MM.1S (cell line): Measurements from ENCODE around the gene SPHK2.

Source experiments
- DNase-seq: peaks from one replicate; pipeline ENCODE4 v3.0.0-alpha.2; 2015
- H2AFZ ChIP-seq: fragments of 300-600 bp; sonication (generic); 2 replicates; pipeline ENCODE4 v1.6.0; 2016; ENCODE audit warnings: antibody characterized with exemption, low read length
- H3F3A ChIP-seq: fragments of 300-600 bp; sonication (generic); 2 replicates; pipeline ENCODE4 v1.6.1; 2016; ENCODE audit warnings: mild to moderate bottlenecking, antibody characterized with exemption, low read length, moderate library complexity, mixed read lengths; ENCODE audit not compliant: insufficient read depth
- H3K27ac ChIP-seq: fragments of 300-600 bp; sonication (generic); 2 replicates; pipeline ENCODE4 v1.5.1; 2016; ENCODE audit warnings: mild to moderate bottlenecking, low read length
- H3K27me3 ChIP-seq: fragments of 300-600 bp; sonication (generic); replicated peaks from 2 replicates; pipeline ENCODE4 v1.6.0; 2016; ENCODE audit warnings: low read length; ENCODE audit not compliant: insufficient read depth
- H3K36me3 ChIP-seq: fragments of 300-600 bp; sonication (generic); replicated peaks from 2 replicates; pipeline ENCODE4 v1.6.1; 2016; ENCODE audit warnings: mild to moderate bottlenecking, low read length, mixed read lengths; ENCODE audit not compliant: insufficient read depth
- H3K4me1 ChIP-seq: fragments of 300-600 bp; sonication (generic); 2 replicates; pipeline ENCODE4 v1.6.1; 2016; ENCODE audit warnings: low read length, mixed read lengths
- H3K4me2 ChIP-seq: fragments of 300-600 bp; sonication (generic); 2 replicates; pipeline ENCODE4 v1.6.0; 2016; ENCODE audit warnings: low read depth, low read length
- H3K4me3 ChIP-seq: fragments of 300-600 bp; sonication (generic); 2 replicates; pipeline ENCODE4 v1.5.1; 2016; ENCODE audit warnings: low read length, mixed read lengths
- H3K79me2 ChIP-seq: fragments of 300-600 bp; sonication (generic); 2 replicates; pipeline ENCODE4 v1.6.1; 2016; ENCODE audit warnings: mixed run types, low read length, mixed read lengths
- H3K9ac ChIP-seq: fragments of 300-600 bp; sonication (generic); 2 replicates; pipeline ENCODE4 v1.6.1; 2016; ENCODE audit warnings: low read length, mixed read lengths
- H3K9me2 ChIP-seq: fragments of 300-600 bp; sonication (generic); replicated peaks from 2 replicates; pipeline ENCODE4 v1.6.1; 2016; ENCODE audit warnings: mild to moderate bottlenecking, low read length, mixed read lengths; ENCODE audit not compliant: insufficient read depth
- H3K9me3 ChIP-seq: fragments of 300-600 bp; sonication (generic); replicated peaks from 2 replicates; pipeline ENCODE4 v1.6.1; 2016; ENCODE audit warnings: mild to moderate bottlenecking, low read length, mixed read lengths; ENCODE audit not compliant: insufficient read depth
- H4K20me1 ChIP-seq: fragments of 300-600 bp; sonication (generic); 2 replicates; pipeline ENCODE4 v1.6.1; 2016; ENCODE audit warnings: mild to moderate bottlenecking, low read length, moderate library complexity, mixed read lengths; ENCODE audit not compliant: insufficient read depth
- CTCF ChIP-seq: fragments of 300-600 bp; sonication (generic); IDR thresholded peaks from 2 replicates; pipeline ENCODE4 v1.5.1; 2016; ENCODE audit warnings: antibody characterized with exemption, low read length, mixed read lengths
- EZH2 ChIP-seq: fragments of 300-600 bp; sonication (generic); optimal IDR thresholded peaks from 2 replicates; pipeline ENCODE3; 2017; ENCODE audit warnings: low read depth, mild to moderate bottlenecking, antibody characterized with exemption, low read length, mixed read lengths
- EZH2phosphoT487 ChIP-seq: fragments of 300-600 bp; sonication (generic); IDR thresholded peaks from 2 replicates; pipeline ENCODE4 v1.6.1; 2018; ENCODE audit warnings: antibody characterized with exemption, low read length

Gene SPHK2

GRCh38 chr19:48639483-48640375 is 20.4 kb downstream of the SPHK2 start:
- Histone ChIP-seq H3K27ac (no peak overlapping the region), H3K4me3 (no peak overlapping the region), H3K79me2 (no peaks in the 10 kb centered on the region), H3K27me3 (peaks cover 30% of the 10 kb centered on the region), H3F3A (peaks cover 16% of the 10 kb centered on the region), H4K20me1 (no peaks in the 10 kb centered on the region), H3K9me3 (no peaks in the 10 kb centered on the region), H3K4me1 (peaks cover 11% of the 10 kb centered on the region), H3K36me3 (no peaks in the 10 kb centered on the region), H3K9ac (no peak overlapping the region), H2AFZ (no peak overlapping the region), H3K9me2 (no peaks in the 10 kb centered on the region), H3K4me2 (no peak overlapping the region)
- no peak for DNase-seq
- TF ChIP-seq CTCF (no peak), EZH2phosphoT487 (no peak), EZH2 (no peak)

- Histone ChIP-seq H3K4me1 (peaks cover 6% of the 10 kb centered on the region), H3K4me2 (no peak overlapping the region), H3K4me3 (no peak overlapping the region), H3K9ac (no peak overlapping the region), H3F3A (peaks cover 4% of the 10 kb centered on the region), H3K9me2 (no peaks in the 10 kb centered on the region), H2AFZ (no peak overlapping the region), H3K36me3 (no peaks in the 10 kb centered on the region), H3K27me3 (peaks cover 30% of the 10 kb centered on the region), H3K79me2 (no peaks in the 10 kb centered on the region), H3K27ac (no peak overlapping the region), H4K20me1 (no peaks in the 10 kb centered on the region), H3K9me3 (no peaks in the 10 kb centered on the region)
- no peak for TF ChIP-seq EZH2
- TF ChIP-seq EZH2phosphoT487: no peak
- no peak for TF ChIP-seq CTCF
- DNase-seq: no peak
Observed at GRCh38 chr19:48641850-48642249, 22.5 kb downstream of the SPHK2 start.

DNA sequence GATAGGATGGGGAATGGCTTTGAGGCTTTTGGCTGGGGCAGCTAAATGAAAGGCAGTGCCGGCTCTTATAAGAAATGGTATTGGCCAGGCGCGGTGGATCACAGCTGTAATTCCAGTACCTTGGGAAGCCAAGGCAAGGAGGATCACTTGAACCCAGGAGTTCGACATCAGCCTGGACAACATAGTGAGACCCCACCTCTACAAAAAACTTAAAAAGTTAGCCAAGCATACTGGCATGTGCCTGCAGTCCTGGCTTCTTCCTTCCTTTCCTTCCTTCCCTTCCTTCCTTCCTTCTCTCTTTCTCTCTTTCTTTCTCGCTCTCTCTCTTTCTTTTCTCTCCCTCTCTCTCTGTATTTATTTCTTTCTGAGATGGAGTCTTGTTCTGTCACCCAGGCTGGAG is 23.6 kb downstream of the SPHK2 start:
- Histone ChIP-seq H3K27me3 (peaks cover 33% of the 10 kb centered on the region), H3K36me3 (no peaks in the 10 kb centered on the region), H3K4me2 (no peak overlapping the region), H3K9me2 (no peaks in the 10 kb centered on the region), H3K4me1 (peaks cover 10% of the 10 kb centered on the region), H3K9me3 (no peaks in the 10 kb centered on the region), H3K9ac (no peak overlapping the region), H2AFZ (no peak overlapping the region), H4K20me1 (no peaks in the 10 kb centered on the region), H3F3A (no peaks in the 10 kb centered on the region; the same call in 1 of the 2 replicates), H3K27ac (no peak overlapping the region), H3K79me2 (no peaks in the 10 kb centered on the region), H3K4me3 (no peak overlapping the region)
- no peak for DNase-seq
- TF ChIP-seq EZH2 (no peak), CTCF (no peak), EZH2phosphoT487 (no peak)
